Adrenal gland (tissue), 5 donors: Measurements from ENCODE around the gene ARHGAP6.

Experiments used
- CTCF ChIP-seq, 6 experiments: fragments of 450-650 bp in 4 of 6; fragments of 200-600 bp in 2 of 6; sonication (generic) in 1 of 6; IDR thresholded peaks; 1 replicate in 5 of 6; 2 replicates in 1 of 6; pipeline versions ENCODE4 v1.5.1 to v1.8.0; 2016 to 2021; ENCODE audit warnings: antibody characterized with exemption in 6 of 6, mild to moderate bottlenecking in 2 of 6, moderate library complexity in 1 of 6
- POLR2A ChIP-seq, 2 donors: fragments of 450-650 bp; IDR thresholded peaks; one replicate each; pipeline ENCODE4 v1.6.1; 2017; ENCODE audit warnings: antibody characterized with exemption in 2 of 2, mild to moderate bottlenecking in 2 of 2, moderate library complexity in 1 of 2
- donor health status: DM: no; HTN: no; CAD: no.

GRCh38 chrX:11266573-11267003 lies 399.1 kb downstream of the ARHGAP6 start:
- TF ChIP-seq CTCF (IDR thresholded peaks at IDR 0.05) = no peak
- TF ChIP-seq POLR2A (IDR thresholded peaks at IDR 0.05) = no peak
